NCI-H460 (cell line): ENCODE measurements around the gene RIPPLY3. TPM values are rescaled to one million over a fixed set of nuclear protein-coding genes. Genes with fewer than 3 reads are reported as not detected.
A peak's percentile ranks its signal among the peaks of the same experiment; 100 is the strongest.

Experiments used
- DNase-seq: peaks from one replicate; pipeline ENCODE4 v3.0.0-alpha.2; 2016; ENCODE audit warnings: low read depth; ENCODE audit errors: extremely low read depth
- small RNA-seq, 2 experiments: library from RNA; depleted of rRNA; stranded (forward); fragments of <200 nt; gene quantifications; one replicate each; pipeline ENCODE3, GENCODE V24; 2014
- total RNA-seq: library from RNA; depleted of rRNA; stranded (reverse); fragments of >200 nt; shearing (Covaris generic); gene quantifications from 2 replicates; pipeline ENCODE4 v1.2.3, GENCODE V29; 2014; rRNA removed

RIPPLY3 gene
- total RNA-seq, 1 experiment from 2014 or later: 0.20 TPM

GRCh38 chr21:37055271-37055855 is 48.9 kb downstream of the RIPPLY3 start:
- DNase-seq: no peak

- DNase-seq: no peak
These were observed 51.1 kb downstream of the RIPPLY3 start for GRCh38 chr21:37057614-37058013.

GRCh38 chr21:37058261-37058660 is 51.8 kb downstream of the RIPPLY3 start:
- no peak for DNase-seq

- DNase-seq: no peak
These were observed 52.7 kb downstream of the RIPPLY3 start for GRCh38 chr21:37059181-37059580.

GRCh38 chr21:37060296-37060695 is 53.8 kb downstream of the RIPPLY3 start:
- DNase-seq: peak; percentile 79

GRCh38 chr21:37061926-37062592 is 55.6 kb downstream of the RIPPLY3 start:
- no peak for DNase-seq

GRCh38 chr21:37062593-37062935 is 56.1 kb downstream of the RIPPLY3 start:
- no peak for DNase-seq

GRCh38 chr21:37063433-37063832 is 56.9 kb downstream of the RIPPLY3 start:
- DNase-seq: no peak

- no peak for DNase-seq
These were observed 58.3 kb downstream of the RIPPLY3 start for GRCh38 chr21:37064841-37065240.

- DNase-seq: no peak
These were observed 59.2 kb downstream of the RIPPLY3 start for GRCh38 chr21:37065561-37066177.

Small RNA genes lying within 50 kb of the gene (small RNA-seq; reads per million reads assigned to genes)
- 0 reads per million in 2 experiments for gene RF00019
- gene RNU6-696P: 0 reads per million in 2 experiments

Other genes with a start within 250 kb of the RIPPLY3 start
- 25.8 and 29.2 TPM in 2 replicates for gene HLCS, start 40.0 kb upstream of the RIPPLY3 start, total RNA-seq
- gene PIGP, start 66.4 kb downstream of the RIPPLY3 start, total RNA-seq: 28.2 TPM in 2 replicates
- 38.0 and 44.5 TPM in 2 replicates for gene TTC3, start 66.6 kb downstream of the RIPPLY3 start, total RNA-seq